Activated CD8-positive, alpha-beta T cell treated with anti-CD3 and anti-CD28 coated beads for 36 hours (primary cell): ENCODE results near the gene ABHD15. TPM values are rescaled to one million over a fixed set of nuclear protein-coding genes. Genes with fewer than 3 reads are reported as not detected.

ENCODE experiments used
- ATAC-seq: fragments of 200-7000 bp; cut with Tn5 transposase; one replicate; pipeline ENCODE4 v1.10.0; 2021; ENCODE audit warnings: mild to moderate bottlenecking, moderate library complexity
- CTCF ChIA-PET: fragments of 350-600 bp; sonication (Branson Sonifier 250); formaldehyde crosslinking; loops from one replicate; lab custom pipeline; 2021; ENCODE audit warnings: antibody characterized with exemption; lab: Charles Lee
- POLR2A ChIA-PET: fragments of 350-600 bp; sonication (Branson Sonifier 250); formaldehyde crosslinking; loops from one replicate; lab custom pipeline; 2021; ENCODE audit warnings: antibody characterized with exemption; lab: Charles Lee
- DNase-seq: peaks from one replicate; pipeline ENCODE4 v3.0.0-alpha.2; 2020
- H3K27ac Mint-ChIP-seq: one replicate; pipeline ENCODE4 v1.8.0; 2021; ENCODE audit warnings: mild to moderate bottlenecking, mixed read lengths
- H3K27me3 Mint-ChIP-seq: one replicate; pipeline ENCODE4 v1.8.0; 2021; ENCODE audit warnings: mixed read lengths
- H3K36me3 Mint-ChIP-seq: one replicate; pipeline ENCODE4 v1.8.0; 2021; ENCODE audit warnings: low read depth, mixed read lengths
- H3K4me1 Mint-ChIP-seq: one replicate; pipeline ENCODE4 v1.8.0; 2021; ENCODE audit warnings: low read depth, mixed read lengths
- H3K4me3 Mint-ChIP-seq: one replicate; pipeline ENCODE4 v1.8.0; 2021; ENCODE audit warnings: mild to moderate bottlenecking, moderate library complexity, mixed read lengths
- H3K9me3 Mint-ChIP-seq: one replicate; pipeline ENCODE4 v1.8.0; 2021; ENCODE audit warnings: mixed read lengths
- intact Hi-C: fragments of 100-400 bp; cut with micrococcal nuclease; formaldehyde crosslinking; loops from one replicate; pipeline ENCODE4 v1.10.0; 2022
- total RNA-seq, 2 experiments: library from RNA; stranded (reverse); gene quantifications; one replicate each; pipeline ENCODE4 v1.2.3, GENCODE V29; 2021
- TF ChIP-seq, protein P1 (sequence below): fragments of 200-600 bp; IDR thresholded peaks from one replicate; pipeline ENCODE4 v1.8.0; 2022; ENCODE audit warnings: antibody characterized with exemption, mild to moderate bottlenecking

Gene ABHD15
- total RNA-seq, 2 experiments from 2014 or later, result 9.7 to 10.1 TPM

DNA sequence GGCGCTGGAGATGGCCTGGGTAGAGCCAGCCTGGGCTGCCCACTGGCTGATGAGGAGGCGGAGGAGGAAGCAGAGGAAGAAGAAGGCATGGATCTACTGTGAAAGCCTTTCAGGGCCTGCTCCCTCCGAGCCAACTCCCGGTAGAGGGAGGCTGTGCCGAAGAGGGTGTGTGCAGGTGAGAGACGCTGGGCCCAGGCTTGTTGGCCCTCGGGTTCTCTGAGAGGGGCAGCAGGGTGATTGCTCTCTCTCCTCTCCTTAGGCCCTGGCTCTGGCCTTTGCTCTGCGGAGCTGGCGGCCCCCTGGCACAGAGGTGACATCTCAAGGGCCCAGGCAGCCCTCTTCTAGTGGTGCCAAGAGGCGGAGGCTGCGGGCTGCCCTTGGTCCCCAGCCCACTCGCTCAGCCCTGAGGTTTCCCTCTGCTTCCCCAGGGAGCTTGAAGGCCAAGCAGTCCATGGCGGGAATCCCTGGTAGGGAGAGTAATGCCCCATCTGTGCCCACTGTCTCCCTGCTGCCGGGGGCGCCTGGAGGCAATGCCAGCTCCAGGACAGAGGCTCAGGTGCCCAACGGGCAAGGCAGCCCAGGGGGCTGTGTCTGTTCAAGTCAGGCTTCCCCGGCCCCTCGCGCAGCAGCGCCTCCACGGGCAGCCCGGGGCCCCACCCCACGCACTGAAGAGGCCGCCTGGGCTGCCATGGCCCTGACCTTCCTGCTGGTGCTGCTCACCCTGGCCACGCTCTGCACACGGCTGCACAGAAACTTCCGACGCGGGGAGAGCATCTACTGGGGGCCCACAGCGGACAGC is 5.2 kb upstream of the ABHD15 start:
- H3K9me3 Mint-ChIP-seq, result no peaks in the 10 kb centered on the region
- TF ChIP-seq, protein P1, sequence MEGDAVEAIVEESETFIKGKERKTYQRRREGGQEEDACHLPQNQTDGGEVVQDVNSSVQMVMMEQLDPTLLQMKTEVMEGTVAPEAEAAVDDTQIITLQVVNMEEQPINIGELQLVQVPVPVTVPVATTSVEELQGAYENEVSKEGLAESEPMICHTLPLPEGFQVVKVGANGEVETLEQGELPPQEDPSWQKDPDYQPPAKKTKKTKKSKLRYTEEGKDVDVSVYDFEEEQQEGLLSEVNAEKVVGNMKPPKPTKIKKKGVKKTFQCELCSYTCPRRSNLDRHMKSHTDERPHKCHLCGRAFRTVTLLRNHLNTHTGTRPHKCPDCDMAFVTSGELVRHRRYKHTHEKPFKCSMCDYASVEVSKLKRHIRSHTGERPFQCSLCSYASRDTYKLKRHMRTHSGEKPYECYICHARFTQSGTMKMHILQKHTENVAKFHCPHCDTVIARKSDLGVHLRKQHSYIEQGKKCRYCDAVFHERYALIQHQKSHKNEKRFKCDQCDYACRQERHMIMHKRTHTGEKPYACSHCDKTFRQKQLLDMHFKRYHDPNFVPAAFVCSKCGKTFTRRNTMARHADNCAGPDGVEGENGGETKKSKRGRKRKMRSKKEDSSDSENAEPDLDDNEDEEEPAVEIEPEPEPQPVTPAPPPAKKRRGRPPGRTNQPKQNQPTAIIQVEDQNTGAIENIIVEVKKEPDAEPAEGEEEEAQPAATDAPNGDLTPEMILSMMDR, result no peak
- intact Hi-C loops, result no loop called here
- CTCF ChIA-PET, result interaction anchor here (0.6 to 11.2 kb wide), 13 partner anchors 10 to 423 kb away, joined by 3 to 102 read pairs (median 8); partner anchors contain the start of gene ANKRD13B
- ATAC-seq (no peak), DNase-seq (no peak)
- H3K27me3 Mint-ChIP-seq, result no peaks in the 10 kb centered on the region
- POLR2A ChIA-PET, result interaction anchor here (0.6 to 4.0 kb wide), 5 partner anchors 9 to 719 kb away, joined by 3 to 19 read pairs (median 11); partner anchors contain the start of gene BLMH
- no peak overlapping the region for H3K4me3 Mint-ChIP-seq
- peaks cover 23% of the 10 kb centered on the region for H3K4me1 Mint-ChIP-seq
- peaks cover 13% of the 10 kb centered on the region for H3K36me3 Mint-ChIP-seq
- no peak overlapping the region for H3K27ac Mint-ChIP-seq

DNA sequence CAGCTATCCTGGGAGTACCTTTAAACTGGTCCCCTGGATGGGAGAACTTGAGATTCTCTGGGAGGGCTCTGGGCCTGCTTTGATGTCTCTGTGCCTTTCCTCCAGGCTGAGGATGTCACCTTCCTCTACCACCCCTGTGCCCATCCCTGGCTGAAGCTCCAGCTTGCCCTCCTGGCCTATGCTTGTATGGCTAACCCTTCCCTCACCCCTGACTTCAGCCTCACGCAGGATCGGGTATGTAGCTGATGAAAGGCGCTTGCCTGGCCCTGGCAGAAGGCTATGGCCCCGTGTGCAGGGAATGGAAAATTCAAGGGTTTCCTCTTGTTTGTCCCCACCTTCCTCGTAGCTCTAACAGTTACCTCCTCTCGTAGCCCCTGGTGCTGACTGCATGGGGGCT is 4.6 kb upstream of the ABHD15 start:
- no peak for DNase-seq
- peaks cover 23% of the 10 kb centered on the region for H3K4me1 Mint-ChIP-seq
- H3K36me3 Mint-ChIP-seq, result peaks cover 13% of the 10 kb centered on the region
- TF ChIP-seq, protein P1, result no peak
- H3K27ac Mint-ChIP-seq, result no peak overlapping the region
- no peak for ATAC-seq
- intact Hi-C loops, result no loop called here
- ChIA-PET CTCF (interaction anchor here (1.6 to 11.2 kb wide), 5 partner anchors 10 to 201 kb away, joined by 4 to 102 read pairs (median 28); partner anchors contain the start of gene ANKRD13B), POLR2A (interaction anchor here (2.6 to 4.0 kb wide), 2 partner anchors 10 to 43 kb away, joined by 9 to 19 read pairs; no protein-coding TSS in a partner anchor)
- H3K9me3 Mint-ChIP-seq, result no peaks in the 10 kb centered on the region
- H3K27me3 Mint-ChIP-seq, result no peaks in the 10 kb centered on the region
- H3K4me3 Mint-ChIP-seq, result no peak overlapping the region

DNA sequence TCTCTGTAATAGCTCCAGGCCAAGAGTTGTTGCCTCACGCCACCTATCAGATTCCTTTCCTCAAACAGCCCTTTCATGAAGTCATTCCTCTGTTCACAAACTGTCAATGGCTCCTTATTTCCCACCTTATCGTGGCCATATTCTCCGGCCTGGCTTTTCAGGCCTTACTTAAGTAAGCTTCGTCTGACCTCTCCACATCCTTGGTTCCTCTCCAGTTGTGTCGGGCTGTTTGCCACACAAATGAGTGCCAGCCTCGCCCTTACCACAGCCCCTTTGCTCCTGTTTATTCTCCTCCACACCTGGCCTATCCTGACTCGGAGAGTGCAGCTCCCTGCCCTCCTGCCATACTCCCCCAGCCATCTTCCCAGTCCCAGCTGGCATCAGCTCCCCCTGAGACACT is 3.7 kb upstream of the ABHD15 start:
- DNase-seq, result peak; percentile 1
- no peaks in the 10 kb centered on the region for H3K27me3 Mint-ChIP-seq
- POLR2A ChIA-PET, result interaction anchor here (1.8 to 2.6 kb wide), 2 partner anchors 11 to 18 kb away, joined by 8 to 9 read pairs; no protein-coding TSS in a partner anchor
- H3K4me3 Mint-ChIP-seq, result no peak overlapping the region
- no peaks in the 10 kb centered on the region for H3K9me3 Mint-ChIP-seq
- CTCF ChIA-PET, result interaction anchor here (0.8 to 11.2 kb wide), 7 partner anchors 10 to 200 kb away, joined by 3 to 102 read pairs (median 12); partner anchors contain the start of gene ANKRD13B
- TF ChIP-seq, protein P1, result no peak
- peaks cover 29% of the 10 kb centered on the region for H3K4me1 Mint-ChIP-seq
- H3K36me3 Mint-ChIP-seq, result peaks cover 13% of the 10 kb centered on the region
- intact Hi-C loops, result no loop called here
- no peak for ATAC-seq
- H3K27ac Mint-ChIP-seq, result no peak overlapping the region

DNA sequence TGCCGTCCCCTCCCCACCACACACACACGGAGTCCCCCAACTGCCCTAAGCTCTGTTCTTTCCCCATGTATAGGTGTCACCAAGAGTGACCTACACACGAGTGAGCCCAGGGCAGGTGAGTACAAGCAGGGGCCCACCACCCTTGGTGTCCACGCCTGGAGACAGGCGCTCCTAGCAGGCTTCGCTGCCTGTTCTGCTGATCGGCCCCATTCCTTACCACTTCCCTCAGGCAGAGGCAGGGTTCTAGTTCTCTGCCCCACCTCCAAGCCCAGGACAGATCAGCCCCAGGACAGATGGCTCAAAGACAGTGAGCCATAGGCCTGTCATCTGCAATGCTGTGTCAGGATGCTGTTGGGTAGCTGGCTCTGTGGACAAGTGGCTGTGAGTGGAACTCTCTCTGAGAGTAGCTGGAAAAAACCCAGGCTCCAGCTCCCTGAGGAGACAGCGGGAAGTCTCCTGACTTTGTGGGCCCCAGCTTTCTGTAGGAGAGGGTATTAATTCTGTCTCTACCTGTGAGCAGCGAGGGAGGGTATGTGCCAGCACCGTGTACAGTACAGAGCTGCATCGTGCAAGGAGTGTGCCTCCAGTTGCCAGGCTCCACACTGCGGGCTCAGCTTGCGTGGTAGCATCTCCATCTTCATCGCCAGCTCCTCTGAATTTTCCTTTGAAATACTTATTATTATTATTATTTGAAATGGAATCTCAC is 2.6 kb upstream of the ABHD15 start:
- intact Hi-C loops, result no loop called here
- Mint-ChIP-seq H3K27ac (peak overlapping the region; percentile 76), H3K27me3 (no peaks in the 10 kb centered on the region), H3K4me1 (peaks cover 28% of the 10 kb centered on the region), H3K36me3 (peaks cover 11% of the 10 kb centered on the region), H3K4me3 (peak overlapping the region; percentile 86), H3K9me3 (no peaks in the 10 kb centered on the region)
- ATAC-seq (no peak), DNase-seq (no peak)
- TF ChIP-seq, protein P1, result no peak
- POLR2A ChIA-PET, result interaction anchor here (1.0 to 2.6 kb wide), 7 partner anchors 12 to 48 kb away, joined by 3 to 9 read pairs (median 5); no protein-coding TSS in a partner anchor
- CTCF ChIA-PET, result interaction anchor here (0.8 to 11.2 kb wide), 8 partner anchors 11 to 452 kb away, joined by 3 to 102 read pairs (median 12); partner anchors contain the start of gene ANKRD13B
